Common myeloid progenitor, CD34-positive (primary cell): Measurements from ENCODE around the gene CHD5.

Source experiments
- CTCF ChIA-PET: fragments of 350-600 bp; sonication (Branson Sonifier 250); formaldehyde crosslinking; loops from one replicate; lab custom pipeline; 2021; ENCODE audit warnings: antibody characterized with exemption; lab: Charles Lee
- POLR2A ChIA-PET: fragments of 350-600 bp; sonication (Branson Sonifier 250); formaldehyde crosslinking; loops from one replicate; lab custom pipeline; 2021; ENCODE audit warnings: antibody characterized with exemption; lab: Charles Lee
- DNase-seq, 3 donors: peaks; one replicate each; pipeline versions ENCODE4 v3.0.0 to v3.0.0-alpha.2; 2013
- H3K27ac ChIP-seq, 2 experiments: 1 replicate in 1 of 2; 2 replicates in 1 of 2; pipeline ENCODE4 v1.7.0; 2013; ENCODE audit warnings: inconsistent platforms in 2 of 2, low read length in 2 of 2, mild to moderate bottlenecking in 2 of 2, low read depth in 1 of 2, moderate library complexity in 1 of 2; ENCODE audit not compliant: severe bottlenecking in 2 of 2, insufficient read depth in 1 of 2, poor library complexity in 1 of 2
- H3K27me3 ChIP-seq, 5 experiments: replicated peaks in 2 of 5; 1 replicate in 3 of 5; 2 replicates in 2 of 5; pipeline versions ENCODE4 v1.6.1 to v1.7.0; 2013; ENCODE audit warnings: low read length in 4 of 5, mild to moderate bottlenecking in 2 of 5, moderate library complexity in 2 of 5, inconsistent platforms in 1 of 5; ENCODE audit not compliant: insufficient read depth in 5 of 5, control insufficient read depth in 4 of 5
- H3K36me3 ChIP-seq, 4 experiments: 1 replicate in 2 of 4; 2 replicates in 2 of 4; pipeline versions ENCODE4 v1.6.1 to v1.7.0; 2013; ENCODE audit warnings: low read length in 3 of 4, control low read depth in 1 of 4, mild to moderate bottlenecking in 1 of 4; ENCODE audit not compliant: control insufficient read depth in 4 of 4, insufficient read depth in 4 of 4
- H3K4me1 ChIP-seq, 4 experiments: 1 replicate in 3 of 4; 2 replicates in 1 of 4; pipeline versions ENCODE4 v1.6.1 to v1.7.1; 2013; ENCODE audit warnings: low read length in 3 of 4, mild to moderate bottlenecking in 3 of 4, control low read depth in 1 of 4, inconsistent platforms in 1 of 4, moderate library complexity in 1 of 4; ENCODE audit not compliant: control insufficient read depth in 4 of 4, insufficient read depth in 4 of 4; ENCODE audit errors: control extremely low read depth in 1 of 4
- H3K4me3 ChIP-seq, 7 experiments: 1 replicate in 4 of 7; 2 replicates in 3 of 7; pipeline versions ENCODE4 v1.5.1 to v1.7.0; 2013; ENCODE audit warnings: mild to moderate bottlenecking in 7 of 7, low read length in 6 of 7, moderate library complexity in 6 of 7, inconsistent platforms in 2 of 7, low read depth in 2 of 7, control low read depth in 1 of 7; ENCODE audit not compliant: insufficient read depth in 4 of 7, control insufficient read depth in 1 of 7; ENCODE audit errors: extremely low read depth in 1 of 7
- H3K9me3 ChIP-seq, 5 experiments: 1 replicate in 4 of 5; 2 replicates in 1 of 5; pipeline versions ENCODE4 v1.6.1 to v1.7.1; 2013; ENCODE audit warnings: low read length in 4 of 5, mild to moderate bottlenecking in 2 of 5, inconsistent platforms in 1 of 5, low read depth in 1 of 5, moderate library complexity in 1 of 5; ENCODE audit not compliant: control insufficient read depth in 4 of 5, insufficient read depth in 2 of 5; ENCODE audit errors: control extremely low read depth in 1 of 5
- WGBS: methylation state at CpG from one replicate; pipeline ENCODE4 v1.1.5; 2013; ENCODE audit not compliant: insufficient coverage; 5-methylcytosine and 5-hydroxymethylcytosine counted together

Gene CHD5

DNA sequence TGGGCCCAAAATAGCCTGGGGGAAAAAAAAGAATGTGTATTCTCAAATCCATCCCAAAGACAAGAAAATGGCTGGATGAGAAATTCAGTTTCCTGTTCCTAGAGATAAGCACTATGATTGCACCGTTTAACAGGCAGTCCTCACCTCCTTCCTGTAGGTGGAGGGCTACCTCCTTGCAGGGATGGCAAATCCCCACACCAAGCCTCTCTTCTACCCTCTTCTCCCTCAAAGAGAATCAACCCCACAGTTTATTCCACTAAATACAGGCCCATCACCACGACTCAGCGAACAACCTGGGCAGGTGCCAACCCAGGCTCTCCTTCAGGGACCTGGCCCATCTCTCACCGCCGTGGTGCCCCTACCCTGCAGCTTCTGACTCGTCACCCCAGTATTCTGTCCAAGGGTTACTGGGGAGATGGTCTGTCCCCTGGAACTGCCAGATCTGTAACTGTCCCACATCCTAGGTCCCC, 3.4 kb upstream of the CHD5 start:
- no peaks in the 10 kb centered on the region for H3K9me3 ChIP-seq
- POLR2A ChIA-PET = no interaction called here
- H3K27me3 ChIP-seq = peaks cover 5 to 38% (median 10%) of the 10 kb centered on the region in 5 experiments
- CTCF ChIA-PET = interaction anchor here (1.0 to 2.2 kb wide), 7 partner anchors 13 to 75 kb away, joined by 3 to 9 read pairs (median 4); no protein-coding TSS in a partner anchor
- H3K4me1 ChIP-seq = peaks cover 0 to 27% (median 17%) of the 10 kb centered on the region in 4 experiments
- no peak for DNase-seq
- H3K27ac ChIP-seq = no peak overlapping the region
- H3K4me3 ChIP-seq = no peak overlapping the region
- WGBS = 45% methylated on average over 4 of the region's 6 CpGs
- H3K36me3 ChIP-seq = peaks cover 0 to 34% (median 19%) of the 10 kb centered on the region in 4 experiments

DNA sequence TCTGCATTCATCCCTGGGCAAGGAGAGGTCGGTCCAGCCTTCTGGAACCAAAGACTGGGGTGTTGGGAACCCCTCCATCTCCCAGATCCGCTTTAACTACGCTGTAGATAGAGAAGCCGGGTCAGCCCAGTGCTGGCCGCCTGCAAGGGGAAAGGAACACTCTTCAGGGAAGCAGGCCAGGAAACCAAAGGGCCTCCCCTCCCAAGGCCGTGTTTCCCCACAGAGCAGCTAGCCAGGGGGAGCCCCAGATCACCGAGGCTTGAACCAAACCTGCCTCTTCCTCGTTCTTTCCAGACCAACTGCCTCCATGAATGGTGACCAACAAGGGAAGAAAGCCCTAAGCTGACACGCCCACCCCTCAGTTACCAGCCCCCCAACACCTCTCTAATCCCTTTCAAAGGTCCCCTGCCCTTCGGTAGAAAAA, 1.2 kb upstream of the CHD5 start:
- Histone ChIP-seq H3K4me1 (peaks cover 0 to 28% (median 17%) of the 10 kb centered on the region in 4 experiments), H3K27ac (no peak overlapping the region), H3K9me3 (no peaks in the 10 kb centered on the region), H3K4me3 (peak overlapping the region in 1 of 7 experiments; percentile 38), H3K27me3 (peaks cover 5 to 60% (median 21%) of the 10 kb centered on the region in 5 experiments), H3K36me3 (peaks cover 0 to 17% (median 8%) of the 10 kb centered on the region in 4 experiments)
- ChIA-PET POLR2A (no interaction called here), CTCF (interaction anchor here (1.0 to 1.6 kb wide), 3 partner anchors 9 to 72 kb away, joined by 3 to 4 read pairs (median 3); no protein-coding TSS in a partner anchor)
- DNase-seq = peak in 1 of 3 donors; percentile 13
- WGBS = 10% methylated on average over 10 of the region's 10 CpGs

DNA sequence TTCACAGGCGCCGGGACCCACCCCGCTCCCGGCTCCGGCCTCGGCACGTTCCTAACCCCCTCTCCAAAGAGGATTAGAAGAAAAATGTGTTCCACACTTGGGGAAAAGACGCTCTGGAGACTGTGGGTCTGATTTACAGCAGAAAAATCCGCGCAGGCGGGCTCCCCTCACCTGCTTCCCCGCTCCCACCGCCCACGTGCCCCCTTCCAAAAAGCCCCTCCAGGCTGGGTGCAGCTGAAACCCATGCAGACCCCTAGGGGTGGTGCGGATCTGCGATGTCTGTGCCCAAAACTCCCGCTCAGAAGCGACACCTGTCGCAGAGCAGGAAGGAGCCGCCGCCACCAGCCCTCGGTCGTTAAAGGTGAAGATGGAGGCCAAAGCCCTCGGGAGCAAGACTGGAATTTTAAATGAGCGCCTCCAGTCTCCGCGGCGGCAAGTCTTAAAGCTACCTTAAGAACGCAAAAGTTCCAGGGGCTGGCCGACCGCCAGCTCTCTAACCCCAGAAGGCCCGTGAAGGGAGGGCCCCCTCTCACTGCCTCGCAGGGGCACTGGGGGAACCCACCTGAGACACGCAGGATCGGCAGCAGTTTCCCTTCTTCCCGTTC, 688 bp upstream of the CHD5 start:
- Histone ChIP-seq H3K27me3 (peaks cover 5 to 65% (median 21%) of the 10 kb centered on the region in 5 experiments), H3K36me3 (peaks cover 0 to 15% (median 7%) of the 10 kb centered on the region in 4 experiments), H3K4me3 (peak overlapping the region in 2 of 7 experiments; percentile 38 to 40), H3K4me1 (peaks cover 0 to 27% (median 17%) of the 10 kb centered on the region in 4 experiments), H3K27ac (no peak overlapping the region), H3K9me3 (no peaks in the 10 kb centered on the region)
- POLR2A ChIA-PET = interaction anchor here (0.6 kb wide), 1 partner anchor 310 kb away, joined by 5 read pairs; no protein-coding TSS in a partner anchor
- WGBS = 2% methylated on average over 29 of the region's 36 CpGs
- DNase-seq = peak in 2 of 3 donors; percentile 31 to 38
- CTCF ChIA-PET = interaction anchor here (1.0 to 1.6 kb wide), 3 partner anchors 10 to 72 kb away, joined by 3 to 4 read pairs (median 3); no protein-coding TSS in a partner anchor

DNA sequence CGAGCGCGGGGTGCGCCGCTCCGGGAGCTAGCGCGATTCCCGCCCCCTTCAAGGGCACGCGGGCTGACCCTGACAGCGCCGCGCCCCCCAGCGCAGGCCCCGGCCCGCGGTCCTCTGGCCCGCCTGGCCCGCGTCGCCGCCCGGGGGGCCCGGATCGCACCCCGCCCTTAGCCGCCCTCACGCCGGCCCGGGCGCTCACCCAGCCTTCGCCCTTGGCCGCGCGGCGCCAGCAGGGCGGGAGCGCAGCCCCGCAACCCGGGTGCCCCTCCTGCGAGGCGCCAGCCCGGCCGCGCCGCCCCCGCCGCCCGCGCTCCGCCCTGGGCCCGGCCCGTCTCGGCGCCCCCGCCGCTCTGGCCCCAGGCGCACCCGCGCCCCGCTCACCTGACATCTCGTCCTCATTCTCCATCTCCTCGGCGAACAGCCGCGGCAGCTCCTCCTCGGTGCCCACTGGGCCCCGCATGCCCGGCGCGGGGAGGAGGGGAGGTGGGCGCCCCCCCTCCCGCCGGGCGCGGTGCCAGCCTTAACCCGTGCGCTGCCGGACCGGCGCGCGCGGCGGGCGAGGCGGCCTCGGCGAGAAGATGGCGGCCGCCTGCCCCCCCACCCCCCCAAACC, 451 bp downstream of the CHD5 start:
- CTCF ChIA-PET = no interaction called here
- Histone ChIP-seq H3K27ac (no peak overlapping the region), H3K4me3 (peak overlapping the region in 2 of 7 experiments; percentile 26 to 52), H3K4me1 (peaks cover 0 to 27% (median 16%) of the 10 kb centered on the region in 4 experiments), H3K9me3 (no peaks in the 10 kb centered on the region), H3K36me3 (peaks cover 0 to 6% (median 2%) of the 10 kb centered on the region in 4 experiments), H3K27me3 (peaks cover 5 to 75% (median 21%) of the 10 kb centered on the region in 5 experiments)
- 0% methylated on average over 47 of the region's 92 CpGs for WGBS
- peak in 1 of 3 donors; percentile 9 for DNase-seq
- POLR2A ChIA-PET = no interaction called here

DNA sequence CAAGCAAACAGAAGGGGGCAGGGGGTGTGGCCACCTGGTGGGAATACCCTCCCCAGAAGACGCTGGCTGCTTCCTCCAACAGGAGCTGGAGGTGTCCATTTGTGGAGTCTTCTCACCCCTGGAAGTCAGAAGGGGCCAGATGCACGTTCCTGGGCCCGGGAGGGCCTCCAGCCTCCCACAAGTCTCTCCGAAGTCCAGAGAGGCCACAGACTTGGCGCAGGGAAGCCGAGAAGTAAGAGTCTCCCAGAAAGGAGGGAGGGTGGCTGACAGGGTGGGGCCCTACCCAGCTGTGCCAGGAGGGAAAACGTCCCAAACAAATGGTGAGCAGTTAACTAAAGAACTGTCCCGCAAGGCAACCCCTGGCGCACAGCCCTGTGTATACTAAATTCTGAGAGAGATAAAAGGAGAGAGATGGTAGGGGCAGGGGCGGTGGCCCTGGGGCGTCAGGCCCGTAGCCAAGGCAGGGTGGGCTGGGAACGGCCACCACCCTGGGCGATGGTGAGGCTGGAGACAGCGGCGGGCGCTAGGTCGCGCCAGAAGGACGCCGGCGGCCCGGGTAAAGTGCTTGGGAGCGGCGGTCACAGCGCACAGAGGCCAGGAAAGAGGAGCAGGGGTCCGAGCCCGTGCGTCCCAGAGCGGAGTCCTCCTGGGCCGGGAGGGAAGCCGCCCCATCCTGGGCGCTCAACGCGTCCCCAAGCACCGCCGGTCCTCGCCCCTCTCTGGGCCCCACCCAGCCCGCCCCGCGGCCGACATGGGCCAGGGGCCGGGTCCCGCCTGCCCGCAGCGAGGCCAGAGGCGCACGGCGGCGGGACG, 1.2 kb downstream of the CHD5 start:
- DNase-seq = no peak
- 7% methylated on average over 41 of the region's 51 CpGs for WGBS
- H3K36me3 ChIP-seq = no peaks in the 10 kb centered on the region
- CTCF ChIA-PET = no interaction called here
- POLR2A ChIA-PET = no interaction called here
- H3K27ac ChIP-seq = no peak overlapping the region
- H3K4me3 ChIP-seq = peak overlapping the region in 2 of 7 experiments; percentile 26 to 42
- H3K9me3 ChIP-seq = no peaks in the 10 kb centered on the region
- H3K4me1 ChIP-seq = peaks cover 0 to 27% (median 16%) of the 10 kb centered on the region in 4 experiments
- peaks cover 5 to 78% (median 21%) of the 10 kb centered on the region in 5 experiments for H3K27me3 ChIP-seq

DNA sequence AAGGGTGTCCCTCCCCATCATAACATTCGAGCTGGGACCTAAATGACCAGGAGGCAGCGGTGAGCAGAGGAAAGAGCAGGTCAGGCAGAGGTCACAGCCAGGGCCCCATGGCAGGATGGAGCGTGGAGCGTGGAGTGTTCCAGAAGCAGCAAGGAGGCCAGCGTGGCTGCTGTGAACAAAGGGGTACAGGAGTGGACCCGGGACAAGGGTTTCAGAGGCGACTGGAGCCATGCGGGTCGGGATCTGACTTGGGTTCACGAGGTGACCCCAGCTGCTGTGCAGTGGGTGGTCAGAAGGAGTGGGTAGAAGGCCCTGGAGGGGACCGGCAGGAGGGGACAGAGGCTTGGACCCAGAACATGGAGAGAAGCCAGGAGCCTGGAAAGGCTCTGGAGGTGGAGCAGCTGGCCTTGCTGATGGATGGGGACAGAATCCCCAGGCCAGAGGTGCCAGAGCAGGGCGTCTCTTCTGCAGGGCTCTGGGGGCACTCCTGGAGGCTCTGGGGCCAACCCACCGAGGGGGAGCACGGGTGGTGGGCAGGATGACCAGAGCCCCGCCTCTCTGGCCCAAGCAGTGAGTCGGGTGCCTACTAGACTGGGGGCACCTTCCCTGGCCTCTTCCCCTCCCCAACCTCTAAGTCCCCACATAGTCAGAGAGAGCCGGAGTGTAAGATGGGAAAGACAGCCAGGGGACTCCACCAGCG, 2.3 kb downstream of the CHD5 start:
- Histone ChIP-seq H3K9me3 (no peaks in the 10 kb centered on the region), H3K4me1 (peaks cover 0 to 25% (median 16%) of the 10 kb centered on the region in 4 experiments), H3K4me3 (no peak overlapping the region), H3K27ac (no peak overlapping the region), H3K36me3 (no peaks in the 10 kb centered on the region), H3K27me3 (peaks cover 5 to 78% (median 21%) of the 10 kb centered on the region in 5 experiments)
- DNase-seq = no peak
- WGBS = 84% methylated on average over 13 of the region's 18 CpGs
- POLR2A ChIA-PET = interaction anchor here (1.0 kb wide), 1 partner anchor 48 kb away, joined by 3 read pairs; no protein-coding TSS in a partner anchor
- CTCF ChIA-PET = interaction anchor here (1.3 kb wide), 1 partner anchor 20 kb away, joined by 3 read pairs; no protein-coding TSS in a partner anchor
